ENCODE measurements around the gene DESI1.

DESI1 gene

DNA sequence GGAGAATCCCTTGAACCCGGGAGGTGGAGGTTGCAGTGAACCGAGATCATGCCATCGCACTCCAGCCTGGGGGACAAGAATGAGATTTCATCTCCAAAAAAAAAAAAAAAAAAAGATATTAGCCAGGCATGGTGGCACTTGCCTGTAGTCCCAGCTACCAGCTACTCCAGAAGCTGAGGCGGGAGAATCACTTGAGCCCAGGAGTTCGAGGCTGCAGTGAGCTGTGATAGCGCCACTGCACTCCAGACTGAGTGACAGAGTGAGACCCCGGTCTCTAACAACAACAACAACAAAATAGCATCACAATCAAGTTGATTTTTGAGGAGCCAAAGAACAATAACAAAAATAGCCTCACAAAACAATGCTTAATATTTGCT is 33.5 kb downstream of the DESI1 start:
- no peak for DNase-seq
- Histone ChIP-seq H3K27ac (ENCODE audit: low read length) (no peak overlapping the region), H2AFZ (ENCODE audit: low read length) (no peak overlapping the region), H3F3A (ENCODE audit: insufficient read depth, low read length) (no peaks in the 10 kb centered on the region), H3K9me2 (replicated peaks; ENCODE audit: insufficient read depth, low read length) (no peaks in the 10 kb centered on the region), H3K4me3 (ENCODE audit: low read length) (no peak overlapping the region), H3K27me3 (replicated peaks; ENCODE audit: insufficient read depth, low read length) (no peaks in the 10 kb centered on the region), H3K36me3 (replicated peaks; ENCODE audit: insufficient read depth, low read length) (no peaks in the 10 kb centered on the region), H4K20me1 (ENCODE audit: insufficient read depth, low read length) (no peaks in the 10 kb centered on the region), H3K4me1 (ENCODE audit: low read length) (peaks cover 5% of the 10 kb centered on the region; the same call in 1 of the 2 replicates), H3K9me3 (replicated peaks; ENCODE audit: insufficient read depth, low read length) (no peaks in the 10 kb centered on the region), H3K4me2 (ENCODE audit: low read depth, low read length) (no peak overlapping the region), H3K79me2 (ENCODE audit: low read length) (peaks cover 32% of the 10 kb centered on the region), H3K9ac (ENCODE audit: low read length) (no peak overlapping the region)
- TF ChIP-seq, protein P1, sequence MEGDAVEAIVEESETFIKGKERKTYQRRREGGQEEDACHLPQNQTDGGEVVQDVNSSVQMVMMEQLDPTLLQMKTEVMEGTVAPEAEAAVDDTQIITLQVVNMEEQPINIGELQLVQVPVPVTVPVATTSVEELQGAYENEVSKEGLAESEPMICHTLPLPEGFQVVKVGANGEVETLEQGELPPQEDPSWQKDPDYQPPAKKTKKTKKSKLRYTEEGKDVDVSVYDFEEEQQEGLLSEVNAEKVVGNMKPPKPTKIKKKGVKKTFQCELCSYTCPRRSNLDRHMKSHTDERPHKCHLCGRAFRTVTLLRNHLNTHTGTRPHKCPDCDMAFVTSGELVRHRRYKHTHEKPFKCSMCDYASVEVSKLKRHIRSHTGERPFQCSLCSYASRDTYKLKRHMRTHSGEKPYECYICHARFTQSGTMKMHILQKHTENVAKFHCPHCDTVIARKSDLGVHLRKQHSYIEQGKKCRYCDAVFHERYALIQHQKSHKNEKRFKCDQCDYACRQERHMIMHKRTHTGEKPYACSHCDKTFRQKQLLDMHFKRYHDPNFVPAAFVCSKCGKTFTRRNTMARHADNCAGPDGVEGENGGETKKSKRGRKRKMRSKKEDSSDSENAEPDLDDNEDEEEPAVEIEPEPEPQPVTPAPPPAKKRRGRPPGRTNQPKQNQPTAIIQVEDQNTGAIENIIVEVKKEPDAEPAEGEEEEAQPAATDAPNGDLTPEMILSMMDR (IDR thresholded peaks at IDR 0.05; ENCODE audit: low read length) = no peak
- no peak for TF ChIP-seq EZH2 (optimal IDR thresholded peaks at IDR 0.05; ENCODE audit: low read depth, low read length)
- no peak for TF ChIP-seq EZH2phosphoT487 (IDR thresholded peaks at IDR 0.05; ENCODE audit: low read length)

DNA sequence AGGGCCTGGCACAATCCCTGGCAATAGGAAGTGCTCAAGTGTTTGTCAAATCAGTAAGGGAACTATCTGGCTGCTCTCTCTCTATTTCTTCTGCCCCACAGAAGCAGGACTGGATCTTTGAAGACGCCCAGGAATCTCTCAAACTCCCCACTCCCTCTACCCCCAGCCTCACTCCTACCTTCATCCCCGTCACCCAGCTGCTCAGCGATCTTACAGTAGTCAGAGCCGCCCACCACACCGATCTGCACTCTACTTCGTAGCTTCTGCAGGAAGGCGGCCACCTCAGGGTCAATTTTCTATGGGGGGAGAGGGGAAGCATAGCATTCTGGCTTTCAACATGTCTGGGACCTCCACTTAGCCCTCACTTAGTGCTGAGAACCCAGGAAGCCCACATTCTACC is 34.9 kb downstream of the DESI1 start:
- no peaks in the 10 kb centered on the region for H3K36me3 ChIP-seq (replicated peaks; ENCODE audit: insufficient read depth, low read length)
- DNase-seq = no peak
- no peaks in the 10 kb centered on the region for H3F3A ChIP-seq (ENCODE audit: insufficient read depth, low read length)
- no peak overlapping the region for H2AFZ ChIP-seq (ENCODE audit: low read length)
- no peaks in the 10 kb centered on the region for H3K27me3 ChIP-seq (replicated peaks; ENCODE audit: insufficient read depth, low read length)
- TF ChIP-seq EZH2phosphoT487 (IDR thresholded peaks at IDR 0.05; ENCODE audit: low read length) (no peak), EZH2 (optimal IDR thresholded peaks at IDR 0.05; ENCODE audit: low read depth, low read length) (no peak)
- TF ChIP-seq, protein P1 (IDR thresholded peaks at IDR 0.05; ENCODE audit: low read length) = no peak
- H3K4me2 ChIP-seq (ENCODE audit: low read depth, low read length) = no peak overlapping the region
- H3K9ac ChIP-seq (ENCODE audit: low read length) = no peak overlapping the region
- H3K4me1 ChIP-seq (ENCODE audit: low read length) = peaks cover 5% of the 10 kb centered on the region; the same call in 1 of the 2 replicates
- H3K27ac ChIP-seq (ENCODE audit: low read length) = no peak overlapping the region
- H4K20me1 ChIP-seq (ENCODE audit: insufficient read depth, low read length) = no peaks in the 10 kb centered on the region
- no peaks in the 10 kb centered on the region for H3K9me2 ChIP-seq (replicated peaks; ENCODE audit: insufficient read depth, low read length)
- H3K79me2 ChIP-seq (ENCODE audit: low read length) = peaks cover 32% of the 10 kb centered on the region
- no peak overlapping the region for H3K4me3 ChIP-seq (ENCODE audit: low read length)
- no peaks in the 10 kb centered on the region for H3K9me3 ChIP-seq (replicated peaks; ENCODE audit: insufficient read depth, low read length)

DNA sequence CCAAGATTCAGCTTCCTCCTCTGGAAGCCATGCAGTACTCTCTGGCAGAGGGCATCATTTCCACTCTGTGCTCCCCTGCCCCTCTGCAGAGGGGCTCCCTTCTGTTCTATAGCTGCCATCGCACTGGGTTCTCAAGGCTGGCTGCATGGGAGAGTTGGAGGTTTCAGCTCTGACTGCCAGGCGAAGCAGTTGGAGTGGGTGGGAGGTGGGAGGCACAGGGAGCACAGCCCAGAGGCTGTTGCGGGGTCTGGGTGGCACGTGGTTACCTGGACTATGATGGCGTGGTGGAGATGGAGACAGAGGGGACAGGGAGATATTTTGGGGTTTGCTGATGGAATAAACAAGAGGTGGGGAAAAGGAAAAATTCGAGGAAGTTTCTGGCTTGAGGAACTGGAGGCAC is 36.0 kb downstream of the DESI1 start:
- H3K4me3 ChIP-seq (ENCODE audit: low read length) = no peak overlapping the region
- no peak for DNase-seq

More for the DNA sequence above, 36.0 kb downstream of the DESI1 start:
- H3K9ac ChIP-seq (ENCODE audit: low read length) = no peak overlapping the region
- H3K4me1 ChIP-seq (ENCODE audit: low read length) = peaks cover 5% of the 10 kb centered on the region; the same call in 1 of the 2 replicates
- no peaks in the 10 kb centered on the region for H3K27me3 ChIP-seq (replicated peaks; ENCODE audit: insufficient read depth, low read length)
- H3K9me3 ChIP-seq (replicated peaks; ENCODE audit: insufficient read depth, low read length) = no peaks in the 10 kb centered on the region
- H3K36me3 ChIP-seq (replicated peaks; ENCODE audit: insufficient read depth, low read length) = no peaks in the 10 kb centered on the region
- no peaks in the 10 kb centered on the region for H3K9me2 ChIP-seq (replicated peaks; ENCODE audit: insufficient read depth, low read length)
- no peak overlapping the region for H3K27ac ChIP-seq (ENCODE audit: low read length)
- no peak for TF ChIP-seq EZH2phosphoT487 (IDR thresholded peaks at IDR 0.05; ENCODE audit: low read length)
- TF ChIP-seq EZH2 (optimal IDR thresholded peaks at IDR 0.05; ENCODE audit: low read depth, low read length) = no peak
- TF ChIP-seq, protein P1 (IDR thresholded peaks at IDR 0.05; ENCODE audit: low read length) = no peak
- peaks cover 32% of the 10 kb centered on the region for H3K79me2 ChIP-seq (ENCODE audit: low read length)
- H3K4me2 ChIP-seq (ENCODE audit: low read depth, low read length) = no peak overlapping the region
- H3F3A ChIP-seq (ENCODE audit: insufficient read depth, low read length) = no peaks in the 10 kb centered on the region
- H2AFZ ChIP-seq (ENCODE audit: low read length) = no peak overlapping the region
- H4K20me1 ChIP-seq (ENCODE audit: insufficient read depth, low read length) = no peaks in the 10 kb centered on the region
